Suprapubic skin (tissue), 4 donors: Measurements from ENCODE around the gene RAET1G.

Experiments used
- EP300 ChIP-seq: sonication (generic); formaldehyde crosslinking; IDR thresholded peaks from one replicate; pipeline ENCODE4 v1.6.1; 2017; ENCODE audit warnings: antibody characterized with exemption
- POLR2A ChIP-seq, 2 donors: fragments of 450-650 bp; IDR thresholded peaks; one replicate each; pipeline ENCODE4 v1.6.1; 2017; ENCODE audit warnings: antibody characterized with exemption in 2 of 2, mild to moderate bottlenecking in 2 of 2, moderate library complexity in 2 of 2
- POLR2AphosphoS5 ChIP-seq, 3 donors: sonication (generic); formaldehyde crosslinking; IDR thresholded peaks; one replicate each; pipeline ENCODE4 v1.6.1; 2017; ENCODE audit warnings: antibody characterized with exemption in 3 of 3
- TF ChIP-seq, protein P1 (sequence below), 2 donors: fragments of 200-600 bp in 1 of 2; fragments of 450-650 bp in 1 of 2; sonication (generic) in 1 of 2; IDR thresholded peaks; one replicate each; pipeline ENCODE4 v1.5.1; 2016 to 2019; ENCODE audit warnings: antibody characterized with exemption in 2 of 2, mild to moderate bottlenecking in 1 of 2, moderate library complexity in 1 of 2

DNA sequence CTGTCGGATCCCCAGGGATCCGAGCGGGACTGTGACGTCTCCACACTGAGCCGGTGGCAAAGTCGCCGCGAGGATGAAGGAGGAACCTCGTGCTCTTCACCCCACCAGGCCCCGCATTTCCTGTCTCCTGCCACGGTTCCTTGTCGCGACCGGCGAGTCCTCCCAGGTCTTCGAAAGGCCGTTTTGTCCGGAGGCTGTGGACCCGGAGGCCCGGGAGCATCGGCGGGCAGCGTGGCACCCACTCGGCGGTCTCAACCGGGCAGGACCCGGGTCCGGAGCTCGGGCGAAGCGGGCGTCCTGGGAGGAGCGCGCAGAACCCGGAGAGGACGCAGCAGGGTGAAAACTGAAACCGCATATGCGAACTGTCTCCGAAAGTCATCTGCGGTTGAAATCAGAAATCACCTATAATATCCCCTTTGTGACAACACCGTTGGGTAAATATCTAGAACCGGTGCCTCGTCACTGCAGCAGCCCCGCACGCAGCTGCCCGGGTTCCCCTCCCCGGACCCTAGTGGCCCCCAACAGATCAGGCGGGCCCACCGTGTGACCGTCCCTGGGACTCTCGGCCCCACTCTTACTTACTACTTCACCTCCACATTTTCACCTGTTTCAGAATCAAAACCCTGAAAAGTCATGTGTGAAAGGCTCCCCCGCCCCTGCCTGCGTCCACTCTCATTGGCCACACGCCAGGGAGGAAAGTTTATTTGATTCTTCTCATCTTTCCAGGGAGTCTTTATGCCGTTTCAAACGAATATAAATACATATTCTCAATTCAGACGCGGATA is 15.8 kb upstream of the RAET1G start:
- no peak for TF ChIP-seq POLR2A (IDR thresholded peaks at IDR 0.05)
- TF ChIP-seq, protein P1, sequence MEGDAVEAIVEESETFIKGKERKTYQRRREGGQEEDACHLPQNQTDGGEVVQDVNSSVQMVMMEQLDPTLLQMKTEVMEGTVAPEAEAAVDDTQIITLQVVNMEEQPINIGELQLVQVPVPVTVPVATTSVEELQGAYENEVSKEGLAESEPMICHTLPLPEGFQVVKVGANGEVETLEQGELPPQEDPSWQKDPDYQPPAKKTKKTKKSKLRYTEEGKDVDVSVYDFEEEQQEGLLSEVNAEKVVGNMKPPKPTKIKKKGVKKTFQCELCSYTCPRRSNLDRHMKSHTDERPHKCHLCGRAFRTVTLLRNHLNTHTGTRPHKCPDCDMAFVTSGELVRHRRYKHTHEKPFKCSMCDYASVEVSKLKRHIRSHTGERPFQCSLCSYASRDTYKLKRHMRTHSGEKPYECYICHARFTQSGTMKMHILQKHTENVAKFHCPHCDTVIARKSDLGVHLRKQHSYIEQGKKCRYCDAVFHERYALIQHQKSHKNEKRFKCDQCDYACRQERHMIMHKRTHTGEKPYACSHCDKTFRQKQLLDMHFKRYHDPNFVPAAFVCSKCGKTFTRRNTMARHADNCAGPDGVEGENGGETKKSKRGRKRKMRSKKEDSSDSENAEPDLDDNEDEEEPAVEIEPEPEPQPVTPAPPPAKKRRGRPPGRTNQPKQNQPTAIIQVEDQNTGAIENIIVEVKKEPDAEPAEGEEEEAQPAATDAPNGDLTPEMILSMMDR (IDR thresholded peaks at IDR 0.05), result no peak
- no peak for TF ChIP-seq EP300
- TF ChIP-seq POLR2AphosphoS5 (IDR thresholded peaks at IDR 0.05), result no peak
